K562 (cell line): ENCODE results near the gene LTO1. TPM values are rescaled to one million over a fixed set of nuclear protein-coding genes. Genes with fewer than 3 reads are reported as not detected.

Source experiments
- BDP1 ChIP-seq: IDR thresholded peaks from 3 replicates; pipeline ENCODE4 v1.6.1; 2011; ENCODE audit not compliant: insufficient read length, insufficient read depth
- CBX1 ChIP-seq: sonication (generic); IDR thresholded peaks from 2 replicates; pipeline ENCODE4 v1.6.1; 2016; ENCODE audit warnings: antibody characterized with exemption, low read depth, mild to moderate bottlenecking
- COPS2 ChIP-seq: fragments of 450-650 bp; conservative IDR thresholded peaks from 2 replicates; pipeline ENCODE4 v1.6.1; 2016; ENCODE audit warnings: mild to moderate bottlenecking, moderate library complexity
- EHMT2 ChIP-seq: fragments of 450-650 bp; IDR thresholded peaks from 2 replicates; pipeline ENCODE4 v1.6.1; 2018; ENCODE audit warnings: antibody characterized with exemption
- FOXK2 ChIP-seq, 2 experiments: fragments of 450-650 bp; IDR thresholded peaks in 1 of 2; conservative IDR thresholded peaks in 1 of 2; 2 replicates each; pipeline ENCODE4 v1.6.1; 2016; ENCODE audit warnings: low read depth in 2 of 2, mild to moderate bottlenecking in 1 of 2
- IRF2 ChIP-seq: sonication (generic); formaldehyde crosslinking; IDR thresholded peaks from 2 replicates; pipeline ENCODE4 v1.8.1; 2022; ENCODE audit warnings: mild to moderate bottlenecking, missing genetic modification reagents
- KLF10 ChIP-seq: fragments of 250-450 bp; sonication (Bioruptor Pico); IDR thresholded peaks from 2 replicates; pipeline ENCODE4 v1.6.1; 2021; ENCODE audit warnings: matching md5 sums
- MBD2 ChIP-seq: sonication (generic); IDR thresholded peaks from 2 replicates; pipeline ENCODE4 v1.6.1; 2016; ENCODE audit warnings: low read depth, borderline replicate concordance
- NCOA1 ChIP-seq: fragments of 450-650 bp; IDR thresholded peaks from 2 replicates; pipeline ENCODE4 v1.6.1; 2016; ENCODE audit warnings: low read depth
- NCOA4 ChIP-seq: fragments of 450-650 bp; IDR thresholded peaks from 2 replicates; pipeline ENCODE4 v1.6.1; 2018; ENCODE audit warnings: mild to moderate bottlenecking; ENCODE audit not compliant: partially characterized antibody
- POLR2A ChIP-seq: fragments of 450-650 bp; conservative IDR thresholded peaks from 2 replicates; pipeline ENCODE4 v1.6.1; 2016
- RAD21 ChIP-seq, 2 experiments: fragments of 250-450 bp in 1 of 2; fragments of 450-650 bp in 1 of 2; sonication (Bioruptor Pico) in 1 of 2; formaldehyde crosslinking in 1 of 2; IDR thresholded peaks in 1 of 2; conservative IDR thresholded peaks in 1 of 2; 2 replicates each; pipeline versions ENCODE4 v1.4.0 to v1.8.0; 2020 to 2022; ENCODE audit warnings: mild to moderate bottlenecking in 2 of 2, moderate library complexity in 1 of 2
- SIRT6 ChIP-seq: IDR thresholded peaks from one replicate; pipeline ENCODE4 v1.6.1; 2012; ENCODE audit warnings: low read depth, mild to moderate bottlenecking, control low read depth, inconsistent platforms, low read length, moderate library complexity
- U2AF1 ChIP-seq: fragments of 200-400 bp; formaldehyde crosslinking; optimal IDR thresholded peaks from 2 replicates; pipeline ENCODE3; 2017; ENCODE audit warnings: mild to moderate bottlenecking, low read depth, low read length, moderate library complexity
- YY1 ChIP-seq, 3 experiments: IDR thresholded peaks; 2 replicates each; pipeline ENCODE4 v1.6.1; 2011; ENCODE audit warnings: low read length in 2 of 3, mild to moderate bottlenecking in 2 of 3, moderate library complexity in 2 of 3, borderline replicate concordance in 1 of 3, control low read depth in 1 of 3, low read depth in 1 of 3; ENCODE audit not compliant: insufficient read depth in 3 of 3, insufficient replicate concordance in 2 of 3, control insufficient read depth in 1 of 3, insufficient read length in 1 of 3; ENCODE audit errors: extremely low read depth in 1 of 3
- ZNF354B ChIP-seq: fragments of 250-450 bp; sonication (Bioruptor Pico); IDR thresholded peaks from 2 replicates; pipeline ENCODE4 v1.4.0; 2020
- ZNF408 ChIP-seq: fragments of 250-450 bp; sonication (Bioruptor Pico); IDR thresholded peaks from 2 replicates; pipeline ENCODE4 v1.4.0; 2020; ENCODE audit warnings: low read depth, mild to moderate bottlenecking, moderate library complexity
- ZNF764 ChIP-seq: fragments of 250-450 bp; sonication (Bioruptor Pico); IDR thresholded peaks from 2 replicates; pipeline ENCODE4 v1.4.0; 2020; ENCODE audit warnings: low read depth, mild to moderate bottlenecking, moderate library complexity
- polyA plus RNA-seq, 8 experiments: library from polyadenylated mRNA; depleted of rRNA in 4 of 8; stranded (reverse) in 5 of 8; unstranded in 3 of 8; fragments of >200 nt; fragmentation: Nextera tagmentation in 2 of 8; fragmentation: Illumina TruSeq in 1 of 8; extraction: Ambion mirVana in 2 of 8; extraction: Trizol in 1 of 8; gene quantifications; 2 replicates each; pipeline versions ENCODE4 v1.2.1 to v1.2.3, GENCODE V29; 2011 to 2014; ENCODE audit warnings: inconsistent platforms in 1 of 8, missing spikeins in 1 of 8
- total RNA-seq, 7 experiments: library from RNA; depleted of rRNA in 6 of 7; stranded (reverse); fragments of >200 nt in 6 of 7; fragmentation: Illumina TruSeq in 2 of 7; extraction: Trizol in 2 of 7; gene quantifications; 2 replicates each; pipeline versions ENCODE4 v1.2.1 to v1.2.3, GENCODE V29; 2011 to 2021; ENCODE audit warnings: low replicate concordance in 1 of 7
- TF ChIP-seq, protein P1 (sequence below): fragments of 450-650 bp; IDR thresholded peaks from one replicate; pipeline ENCODE4 v1.6.1; 2018; ENCODE audit warnings: mild to moderate bottlenecking, moderate library complexity; ENCODE audit not compliant: partially characterized antibody
- TF ChIP-seq, protein P2 (sequence below): fragments of 250-450 bp; sonication (Bioruptor Pico); IDR thresholded peaks from 2 replicates; pipeline ENCODE4 v1.8.0; 2021; ENCODE audit warnings: moderate library complexity, mild to moderate bottlenecking, inconsistent platforms
- TF ChIP-seq, protein P3 (sequence below): fragments of 450-650 bp; formaldehyde crosslinking; IDR thresholded peaks from 2 replicates; pipeline ENCODE4 v1.4.0; 2020; ENCODE audit warnings: mild to moderate bottlenecking, moderate library complexity
- TF ChIP-seq, protein P4 (sequence below): sonication (generic); formaldehyde crosslinking; IDR thresholded peaks from 2 replicates; pipeline ENCODE4 v1.8.0; 2022; ENCODE audit warnings: missing genetic modification reagents, mild to moderate bottlenecking, moderate library complexity, borderline replicate concordance

The LTO1 gene
- total and polyA plus RNA-seq, 9 of the 15 experiments (the other 6 are each of a cell fraction or from before 2014, with no cell fraction given): 2.6 to 43.4 (median 19.1) TPM

DNA sequence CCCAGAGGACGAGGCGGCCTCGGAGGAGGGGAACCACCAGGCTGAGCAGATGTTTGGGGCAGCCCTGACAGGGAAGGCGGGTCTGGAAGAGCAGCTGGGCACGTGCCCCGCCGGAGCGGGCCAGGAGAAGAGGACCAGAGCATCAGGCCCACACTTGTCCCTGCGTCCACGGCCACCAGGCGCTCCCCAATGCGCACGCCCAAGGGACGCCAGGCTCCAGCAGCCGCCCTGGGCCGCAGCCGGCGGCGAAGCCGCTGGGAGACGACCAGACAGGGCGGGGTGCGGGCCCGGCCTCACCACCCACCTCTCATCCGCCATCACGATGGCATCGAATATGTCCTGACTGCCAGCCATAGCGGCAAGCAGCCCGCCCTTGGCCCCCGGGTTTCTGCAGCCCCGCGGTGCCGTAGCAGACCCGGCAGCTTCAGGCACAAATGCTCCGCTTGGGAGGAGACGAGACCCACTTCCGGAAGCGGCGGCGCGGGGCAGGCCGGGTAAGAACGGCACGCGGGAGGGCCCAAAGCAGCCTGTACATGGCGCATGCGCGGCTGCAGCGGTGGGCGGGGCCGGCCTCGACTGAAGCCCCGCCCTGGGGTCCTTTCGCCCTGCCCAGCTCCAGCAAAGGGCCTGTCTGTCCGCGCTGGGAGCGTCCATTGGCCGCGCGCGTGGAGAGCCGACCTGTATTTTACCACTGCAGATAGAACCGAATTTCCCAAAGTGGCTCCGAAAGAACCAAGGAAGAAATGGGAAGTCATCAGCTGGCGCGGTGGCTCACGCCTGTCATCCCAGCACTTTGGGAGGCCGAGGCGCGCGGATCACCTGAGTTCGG, at the start of gene LTO1 (continued):
- TF ChIP-seq NCOA4 (no peak), MBD2 (peak; percentile 12; the same call in 1 of the 2 replicates), SIRT6 (no peak), FOXK2 (conservative IDR thresholded peaks at IDR 0.05 in 1 of 2, IDR thresholded peaks at IDR 0.05 in 1 of 2; ENCODE audit: low read depth in 2 of 2) (peak in 1 of 2 experiments; percentile 25; a peak in 1 of 4 replicates), COPS2 (no peak), ZNF764 (CRISPR knock-in tag) (no peak; the same call in 1 of the 2 replicates), YY1 (IDR thresholded peaks at IDR 0.05; ENCODE audit: borderline replicate concordance in 1 of 3, control insufficient read depth in 1 of 3, extremely low read depth in 1 of 3, insufficient read depth in 3 of 3, insufficient read length in 1 of 3, insufficient replicate concordance in 2 of 3, low read depth in 1 of 3, low read length in 2 of 3) (peak in 2 of 3 experiments; percentile 70 to 87), NCOA1 (no peak), POLR2A (peak; percentile 95), BDP1 (no peak), CBX1 (peak; percentile 55; the same call in 1 of the 2 replicates), ZNF408 (no peak), ZNF354B (CRISPR knock-in tag) (no peak), RAD21 (CRISPR knock-in tag; conservative IDR thresholded peaks at IDR 0.05 in 1 of 2, IDR thresholded peaks at IDR 0.05 in 1 of 2) (no peak), U2AF1 (peak; percentile 78), KLF10 (CRISPR knock-in tag) (no peak), EHMT2 (no peak), IRF2 (CRISPR knock-in tag) (no peak)
- TF ChIP-seq, protein P1, sequence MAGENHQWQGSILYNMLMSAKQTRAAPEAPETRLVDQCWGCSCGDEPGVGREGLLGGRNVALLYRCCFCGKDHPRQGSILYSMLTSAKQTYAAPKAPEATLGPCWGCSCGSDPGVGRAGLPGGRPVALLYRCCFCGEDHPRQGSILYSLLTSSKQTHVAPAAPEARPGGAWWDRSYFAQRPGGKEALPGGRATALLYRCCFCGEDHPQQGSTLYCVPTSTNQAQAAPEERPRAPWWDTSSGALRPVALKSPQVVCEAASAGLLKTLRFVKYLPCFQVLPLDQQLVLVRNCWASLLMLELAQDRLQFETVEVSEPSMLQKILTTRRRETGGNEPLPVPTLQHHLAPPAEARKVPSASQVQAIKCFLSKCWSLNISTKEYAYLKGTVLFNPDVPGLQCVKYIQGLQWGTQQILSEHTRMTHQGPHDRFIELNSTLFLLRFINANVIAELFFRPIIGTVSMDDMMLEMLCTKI: no peak
- TF ChIP-seq, protein P2, sequence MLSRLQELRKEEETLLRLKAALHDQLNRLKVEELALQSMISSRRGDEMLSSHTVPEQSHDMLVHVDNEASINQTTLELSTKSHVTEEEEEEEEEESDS (CRISPR knock-in tag): no peak
- TF ChIP-seq, protein P3, sequence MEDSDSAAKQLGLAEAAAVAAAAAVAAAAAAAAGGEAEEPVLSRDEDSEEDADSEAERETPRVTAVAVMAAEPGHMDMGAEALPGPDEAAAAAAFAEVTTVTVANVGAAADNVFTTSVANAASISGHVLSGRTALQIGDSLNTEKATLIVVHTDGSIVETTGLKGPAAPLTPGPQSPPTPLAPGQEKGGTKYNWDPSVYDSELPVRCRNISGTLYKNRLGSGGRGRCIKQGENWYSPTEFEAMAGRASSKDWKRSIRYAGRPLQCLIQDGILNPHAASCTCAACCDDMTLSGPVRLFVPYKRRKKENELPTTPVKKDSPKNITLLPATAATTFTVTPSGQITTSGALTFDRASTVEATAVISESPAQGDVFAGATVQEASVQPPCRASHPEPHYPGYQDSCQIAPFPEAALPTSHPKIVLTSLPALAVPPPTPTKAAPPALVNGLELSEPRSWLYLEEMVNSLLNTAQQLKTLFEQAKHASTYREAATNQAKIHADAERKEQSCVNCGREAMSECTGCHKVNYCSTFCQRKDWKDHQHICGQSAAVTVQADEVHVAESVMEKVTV (CRISPR knock-in tag): no peak
- TF ChIP-seq, protein P4, sequence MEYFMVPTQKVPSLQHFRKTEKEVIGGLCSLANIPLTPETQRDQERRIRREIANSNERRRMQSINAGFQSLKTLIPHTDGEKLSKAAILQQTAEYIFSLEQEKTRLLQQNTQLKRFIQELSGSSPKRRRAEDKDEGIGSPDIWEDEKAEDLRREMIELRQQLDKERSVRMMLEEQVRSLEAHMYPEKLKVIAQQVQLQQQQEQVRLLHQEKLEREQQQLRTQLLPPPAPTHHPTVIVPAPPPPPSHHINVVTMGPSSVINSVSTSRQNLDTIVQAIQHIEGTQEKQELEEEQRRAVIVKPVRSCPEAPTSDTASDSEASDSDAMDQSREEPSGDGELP (CRISPR knock-in tag): peak; percentile 77
